OCI-LY7 (cell line): Measurements from ENCODE around the gene BLACAT1. TPM values are rescaled to one million over a fixed set of nuclear protein-coding genes. Genes with fewer than 3 reads are reported as not detected.

Experiments used
- BruUV-seq: library from RNA; stranded (reverse); fragments of 400-500 nt; replicated peaks from 2 replicates; lab custom pipeline; 2021; lab: Mats Ljungman, UMichigan
- CTCF ChIA-PET: fragments of 300-600 bp; sonication (Branson Sonifier 250); formaldehyde crosslinking; loops from one replicate; lab custom pipeline; 2022; ENCODE audit warnings: antibody characterized with exemption; ENCODE audit not compliant: unreplicated experiment; lab: Charles Lee
- POLR2A ChIA-PET: fragments of 300-600 bp; sonication (Branson Sonifier 250); formaldehyde crosslinking; loops from one replicate; lab custom pipeline; 2022; ENCODE audit warnings: antibody characterized with exemption; lab: Charles Lee
- DNase-seq: peaks from one replicate; pipeline ENCODE4 v3.0.0-alpha.2; 2015; ENCODE audit warnings: low spot score
- H2AFZ ChIP-seq: fragments of 200-600 bp; sonication (generic), shearing (Covaris generic); 2 replicates; pipeline ENCODE4 v1.6.1; 2014; ENCODE audit warnings: mild to moderate bottlenecking, antibody characterized with exemption, low read length, moderate library complexity
- H3K27ac ChIP-seq: fragments of 200-600 bp; sonication (generic); 2 replicates; pipeline ENCODE4 v1.5.1; 2014; ENCODE audit warnings: mixed run types, low read depth, mild to moderate bottlenecking, moderate library complexity, low read length, inconsistent platforms; ENCODE audit not compliant: poor library complexity, severe bottlenecking
- H3K36me3 ChIP-seq: fragments of 200-600 bp; sonication (generic); 2 replicates; pipeline ENCODE4 v1.6.1; 2014; ENCODE audit warnings: mild to moderate bottlenecking, antibody characterized with exemption, low read length, moderate library complexity, mixed read lengths; ENCODE audit not compliant: insufficient read depth
- H3K4me1 ChIP-seq: fragments of 200-600 bp; sonication (generic); 2 replicates; pipeline ENCODE4 v1.5.1; 2014; ENCODE audit warnings: mild to moderate bottlenecking, low read length; ENCODE audit not compliant: insufficient read depth, poor library complexity, severe bottlenecking
- H3K4me2 ChIP-seq: fragments of 200-600 bp; sonication (generic); 2 replicates; pipeline ENCODE4 v1.6.1; 2014; ENCODE audit warnings: mild to moderate bottlenecking, low read length
- H3K4me3 ChIP-seq: fragments of 200-600 bp; sonication (generic); 2 replicates; pipeline ENCODE4 v1.5.1; 2014; ENCODE audit warnings: mild to moderate bottlenecking, low read depth, low read length; ENCODE audit not compliant: poor library complexity, severe bottlenecking
- H3K79me2 ChIP-seq: fragments of 200-600 bp; sonication (generic); 2 replicates; pipeline ENCODE4 v1.6.1; 2016; ENCODE audit warnings: low read depth, mild to moderate bottlenecking, low read length, moderate library complexity, mixed read lengths; ENCODE audit not compliant: insufficient read depth
- H3K9me2 ChIP-seq: fragments of 200-600 bp; sonication (generic); 2 replicates; pipeline ENCODE4 v1.6.1; 2016; ENCODE audit warnings: mild to moderate bottlenecking, low read length, mixed read lengths; ENCODE audit not compliant: insufficient read depth
- H3K9me3 ChIP-seq: fragments of 200-600 bp; sonication (generic); 2 replicates; pipeline ENCODE4 v1.6.1; 2014; ENCODE audit warnings: mild to moderate bottlenecking, mixed run types, low read length, mixed read lengths
- H4K20me1 ChIP-seq: fragments of 200-600 bp; sonication (generic); 2 replicates; pipeline ENCODE4 v1.6.1; 2014; ENCODE audit warnings: mild to moderate bottlenecking, antibody characterized with exemption, low read length, moderate library complexity, mixed read lengths; ENCODE audit not compliant: insufficient read depth
- CTCF ChIP-seq: fragments of 200-600 bp; sonication (generic); conservative IDR thresholded peaks from 2 replicates; pipeline ENCODE4 v1.5.1; 2014; ENCODE audit warnings: mild to moderate bottlenecking, antibody characterized with exemption, low read length, moderate library complexity, mixed read lengths
- EZH2phosphoT487 ChIP-seq: fragments of 200-600 bp; sonication (generic); IDR thresholded peaks from 2 replicates; pipeline ENCODE4 v1.6.1; 2018; ENCODE audit warnings: low read depth, borderline replicate concordance, mild to moderate bottlenecking, mixed run types, antibody characterized with exemption, low read length, moderate library complexity, mixed read lengths
- intact Hi-C: fragments of 100-400 bp; cut with micrococcal nuclease; formaldehyde crosslinking; loops from one replicate; pipeline ENCODE4 v1.10.0; 2022; ENCODE audit not compliant: unreplicated experiment
- total RNA-seq, 2 experiments: library from RNA; depleted of rRNA in 1 of 2; stranded (reverse); fragments of >200 nt in 1 of 2; shearing (Covaris generic) in 1 of 2; gene quantifications; 2 replicates each; pipeline ENCODE4 v1.2.3, GENCODE V29; 2014 to 2022

Gene BLACAT1
- total RNA-seq, 2 experiments from 2014 or later, result 0.19 to 0.29 TPM

DNA sequence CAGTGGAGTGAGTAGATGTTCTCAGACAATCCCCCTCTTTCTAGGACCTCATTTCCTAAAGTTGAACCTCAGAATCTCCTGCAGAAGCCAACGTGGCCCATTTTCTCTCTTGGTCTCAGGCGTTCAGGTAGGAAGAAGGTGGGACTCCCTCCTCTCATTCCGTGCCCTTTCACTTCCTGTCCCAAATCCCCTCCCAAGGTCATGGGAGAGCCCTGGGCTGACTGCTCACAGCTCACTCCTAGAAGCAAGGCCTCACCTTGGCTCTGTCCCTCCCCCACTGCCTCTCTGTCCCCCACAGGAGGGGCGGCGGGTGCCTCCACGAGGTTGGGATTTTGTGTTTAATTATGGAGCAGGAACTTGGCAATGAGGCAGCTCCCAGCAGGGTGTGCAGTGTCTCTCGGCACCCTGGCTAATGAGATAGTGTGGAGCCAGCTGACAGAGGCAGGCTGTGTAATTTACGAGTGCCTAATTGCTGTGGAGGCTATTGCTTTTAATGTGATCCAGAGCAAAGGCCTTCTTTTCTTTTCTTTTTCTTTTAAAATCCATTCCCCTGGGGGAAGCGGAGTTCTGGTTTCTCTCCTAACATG lies 39.5 kb upstream of the BLACAT1 start:
- no peak overlapping the region for H3K27ac ChIP-seq
- no peak overlapping the region for H2AFZ ChIP-seq
- ChIA-PET POLR2A (no interaction called here), CTCF (no interaction called here)
- H4K20me1 ChIP-seq, result no peaks in the 10 kb centered on the region
- no peaks in the 10 kb centered on the region for H3K9me3 ChIP-seq
- intact Hi-C loops, result no loop called here
- TF ChIP-seq CTCF (no peak), EZH2phosphoT487 (no peak)
- no peaks in the 10 kb centered on the region for H3K79me2 ChIP-seq
- H3K36me3 ChIP-seq, result no peaks in the 10 kb centered on the region
- no peaks in the 10 kb centered on the region for H3K9me2 ChIP-seq
- DNase-seq, result no peak
- no peaks in the 10 kb centered on the region for H3K4me1 ChIP-seq
- no TSS peak for BruUV-seq
- no peak overlapping the region for H3K4me3 ChIP-seq
- no peak overlapping the region for H3K4me2 ChIP-seq

GRCh38 chr1:205494115-205494514 lies 38.3 kb upstream of the BLACAT1 start:
- DNase-seq, result no peak
- Histone ChIP-seq H3K9me3 (no peaks in the 10 kb centered on the region), H3K36me3 (no peaks in the 10 kb centered on the region), H3K4me3 (no peak overlapping the region), H3K4me2 (no peak overlapping the region), H3K79me2 (no peaks in the 10 kb centered on the region), H3K27ac (no peak overlapping the region), H4K20me1 (no peaks in the 10 kb centered on the region), H3K9me2 (no peaks in the 10 kb centered on the region), H2AFZ (no peak overlapping the region), H3K4me1 (no peaks in the 10 kb centered on the region)
- BruUV-seq, result no TSS peak
- intact Hi-C loops, result no loop called here
- TF ChIP-seq EZH2phosphoT487 (no peak), CTCF (0 out of 2 replicates have a peak, but pooled peaks have one; percentile 22)
- ChIA-PET POLR2A (no interaction called here), CTCF (no interaction called here)

DNA sequence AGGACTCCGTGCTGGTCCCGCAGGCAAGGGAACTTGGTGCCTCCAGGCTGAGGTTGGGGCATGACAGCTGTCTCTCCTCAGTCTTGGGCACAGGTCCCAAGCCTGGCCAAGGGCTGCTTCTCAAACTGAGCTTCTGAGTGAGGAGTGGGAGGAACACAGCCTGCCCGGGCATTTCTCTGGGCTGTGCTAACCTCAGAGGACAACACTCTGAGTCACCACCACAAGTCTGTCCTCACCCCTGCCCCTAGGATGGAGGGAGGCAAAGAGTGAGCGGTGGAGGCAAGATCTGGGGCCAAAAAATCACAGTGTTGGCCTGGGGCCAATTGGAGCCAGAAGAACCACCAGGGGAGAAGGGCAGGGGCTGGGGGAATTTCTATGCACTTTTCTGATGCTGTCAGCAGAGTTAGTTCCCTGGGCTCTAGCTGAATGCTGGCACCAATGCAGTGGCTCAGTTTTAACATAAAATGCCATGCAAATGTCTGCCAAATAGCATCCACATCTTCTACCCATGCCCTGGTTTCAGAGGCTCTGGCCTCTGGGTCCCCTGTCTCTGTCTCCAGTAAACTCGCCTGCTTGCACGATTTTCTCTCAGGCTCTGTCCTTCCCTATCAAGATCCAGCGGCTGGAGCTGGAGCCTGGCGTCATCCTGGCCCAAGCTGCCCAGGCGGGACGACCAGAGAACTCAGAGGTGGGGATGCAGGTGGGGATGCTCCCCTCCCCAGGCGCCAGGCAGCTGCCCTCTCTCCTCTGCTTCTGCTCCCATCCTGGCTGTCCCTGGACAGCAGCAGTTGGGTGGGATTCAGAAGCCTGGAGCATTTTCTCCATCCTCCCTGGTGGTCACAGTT lies 37.6 kb upstream of the BLACAT1 start:
- no peak for DNase-seq
- H3K9me3 ChIP-seq, result no peaks in the 10 kb centered on the region
- H3K4me2 ChIP-seq, result no peak overlapping the region
- H3K9me2 ChIP-seq, result no peaks in the 10 kb centered on the region
- intact Hi-C loops, result no loop called here
- TF ChIP-seq CTCF, result no peak
- TF ChIP-seq EZH2phosphoT487, result no peak
- BruUV-seq, result no TSS peak
- no peaks in the 10 kb centered on the region for H3K36me3 ChIP-seq
- H4K20me1 ChIP-seq, result no peaks in the 10 kb centered on the region
- no peaks in the 10 kb centered on the region for H3K4me1 ChIP-seq
- H3K4me3 ChIP-seq, result no peak overlapping the region
- no peak overlapping the region for H2AFZ ChIP-seq
- no peak overlapping the region for H3K27ac ChIP-seq
- CTCF ChIA-PET, result no interaction called here
- POLR2A ChIA-PET, result no interaction called here
- H3K79me2 ChIP-seq, result no peaks in the 10 kb centered on the region
